Bronchial epithelial cell (primary cell): Measurements from ENCODE around the gene SRC. TPM values are rescaled to one million over a fixed set of nuclear protein-coding genes. Genes with fewer than 3 reads are reported as not detected.

Experiments
- DNase-seq: peaks from one replicate; pipeline ENCODE4 v3.0.0-alpha.2; 2010; ENCODE audit warnings: low read depth
- FAIRE-seq: peaks from 2 replicates; lab custom pipeline; 2011; peaks lifted over from hg19 to GRCh38; lab: Jason Lieb, UNC
- H3K27me3 ChIP-seq: 2 replicates; pipeline ENCODE4 v1.5.1; 2011; ENCODE audit warnings: low read length; ENCODE audit not compliant: control insufficient read depth, insufficient read depth
- H3K36me3 ChIP-seq: 2 replicates; pipeline ENCODE4 v1.5.1; 2011; ENCODE audit warnings: low read length; ENCODE audit not compliant: control insufficient read depth, insufficient read depth
- H3K4me3 ChIP-seq: 2 replicates; pipeline ENCODE4 v1.5.1; 2011; ENCODE audit warnings: mild to moderate bottlenecking, low read depth, low read length, control low read depth
- CTCF ChIP-seq: IDR thresholded peaks from 2 replicates; pipeline ENCODE4 v1.5.1; 2011; ENCODE audit warnings: mild to moderate bottlenecking, moderate library complexity, low read length, control low read depth, inconsistent platforms; ENCODE audit not compliant: insufficient read depth, severe bottlenecking
- total RNA-seq: library from RNA; depleted of rRNA; stranded (reverse); fragments of >200 nt; gene quantifications from 2 replicates; pipeline ENCODE4 v1.2.1, GENCODE V29; 2014

SRC gene
- total RNA-seq, 1 donor from 2014 or later = 16.6 TPM

DNA sequence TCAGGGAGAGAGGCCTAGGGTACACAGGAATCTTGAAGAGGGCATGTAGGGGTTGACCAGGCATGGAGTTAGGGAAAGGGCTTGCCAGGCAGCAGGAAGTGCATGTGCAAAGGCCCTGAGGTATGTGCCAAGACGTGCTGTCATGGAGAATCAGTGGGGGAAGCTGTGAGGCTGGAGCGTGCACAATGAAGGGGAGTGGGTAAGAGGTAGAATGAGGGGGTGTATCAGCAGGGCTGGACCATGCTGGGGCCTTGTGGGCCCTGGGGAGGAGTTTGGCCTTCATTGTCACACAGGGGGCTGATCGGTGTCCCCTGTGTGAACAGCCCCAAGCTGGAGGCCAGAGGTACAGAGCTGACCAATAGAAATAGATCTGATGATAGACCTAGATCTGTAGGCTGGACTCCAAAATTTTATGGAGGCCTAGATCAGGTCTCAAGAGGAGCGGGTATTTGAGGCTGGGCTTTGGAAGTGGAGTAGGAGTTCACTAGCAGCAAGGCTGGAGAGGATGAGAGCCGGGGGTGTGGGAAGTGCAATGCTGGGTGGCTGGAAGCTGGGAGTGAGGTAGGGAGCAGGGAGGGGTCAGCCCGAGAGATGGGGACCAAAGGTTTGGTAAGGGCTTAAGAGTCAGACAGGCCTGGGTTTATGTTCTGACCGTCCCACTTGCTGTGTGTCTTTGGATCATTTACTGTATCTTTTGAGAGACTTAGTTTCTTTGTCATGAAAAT is 3.0 kb downstream of the SRC start:
- Histone ChIP-seq H3K36me3 (peaks cover 10% of the 10 kb centered on the region), H3K27me3 (no peaks in the 10 kb centered on the region), H3K4me3 (no peak overlapping the region)
- no peak for FAIRE-seq
- no peak for DNase-seq
- no peak for TF ChIP-seq CTCF

- DNase-seq (no peak), FAIRE-seq (no peak)
- Histone ChIP-seq H3K36me3 (peaks cover 13% of the 10 kb centered on the region), H3K4me3 (no peak overlapping the region), H3K27me3 (no peaks in the 10 kb centered on the region)
- TF ChIP-seq CTCF = no peak
Measured at GRCh38 chr20:37349517-37350491, 3.9 kb downstream of the SRC start.

DNA sequence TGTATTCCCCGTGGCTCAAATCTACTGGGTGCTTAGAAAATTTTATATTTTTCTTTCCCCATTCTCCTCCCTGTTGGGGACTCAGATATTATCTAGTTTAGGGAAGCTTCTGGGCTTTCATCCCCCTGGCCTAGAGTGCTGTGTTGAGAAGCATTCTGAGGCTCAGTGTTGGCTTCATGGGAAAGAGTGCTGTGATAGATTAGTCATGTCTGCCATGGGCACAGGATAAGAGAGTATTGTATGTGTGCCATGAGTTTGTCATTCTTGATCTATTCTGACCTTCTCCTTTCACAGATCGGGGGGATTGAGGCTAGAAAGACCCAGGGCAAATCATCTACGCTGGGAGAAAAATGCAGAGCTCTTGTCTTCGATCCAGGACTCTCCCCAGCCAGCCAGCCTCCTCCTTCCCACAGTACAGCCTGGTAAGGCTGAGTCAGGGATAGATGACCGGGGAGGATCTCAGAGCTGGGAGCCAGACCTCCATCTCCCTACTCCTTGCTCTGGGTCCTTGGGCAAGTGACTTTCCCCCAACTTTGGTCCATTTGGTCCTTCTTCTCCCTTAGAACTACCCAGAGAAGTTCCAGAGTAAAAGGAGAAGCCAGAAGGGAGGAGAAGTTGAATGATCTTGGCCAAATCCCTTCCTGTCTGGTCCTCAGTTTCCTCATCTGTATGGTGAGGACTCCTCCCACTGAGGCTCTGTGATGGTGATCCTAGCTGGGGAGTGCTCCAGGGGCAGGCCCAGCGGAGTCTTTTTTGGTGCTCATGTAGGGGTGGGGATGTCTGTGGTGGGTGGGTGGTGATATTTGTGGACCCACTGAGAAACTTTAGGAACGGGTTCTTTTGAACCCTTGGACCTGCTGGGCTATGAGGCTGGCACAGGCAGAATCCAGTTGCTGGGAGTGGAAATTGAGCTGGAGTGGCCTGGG is 5.0 kb downstream of the SRC start:
- peaks cover 13% of the 10 kb centered on the region for H3K36me3 ChIP-seq
- TF ChIP-seq CTCF = no peak
- no peak for DNase-seq
- H3K27me3 ChIP-seq = no peaks in the 10 kb centered on the region
- no peak overlapping the region for H3K4me3 ChIP-seq
- no peak for FAIRE-seq

DNA sequence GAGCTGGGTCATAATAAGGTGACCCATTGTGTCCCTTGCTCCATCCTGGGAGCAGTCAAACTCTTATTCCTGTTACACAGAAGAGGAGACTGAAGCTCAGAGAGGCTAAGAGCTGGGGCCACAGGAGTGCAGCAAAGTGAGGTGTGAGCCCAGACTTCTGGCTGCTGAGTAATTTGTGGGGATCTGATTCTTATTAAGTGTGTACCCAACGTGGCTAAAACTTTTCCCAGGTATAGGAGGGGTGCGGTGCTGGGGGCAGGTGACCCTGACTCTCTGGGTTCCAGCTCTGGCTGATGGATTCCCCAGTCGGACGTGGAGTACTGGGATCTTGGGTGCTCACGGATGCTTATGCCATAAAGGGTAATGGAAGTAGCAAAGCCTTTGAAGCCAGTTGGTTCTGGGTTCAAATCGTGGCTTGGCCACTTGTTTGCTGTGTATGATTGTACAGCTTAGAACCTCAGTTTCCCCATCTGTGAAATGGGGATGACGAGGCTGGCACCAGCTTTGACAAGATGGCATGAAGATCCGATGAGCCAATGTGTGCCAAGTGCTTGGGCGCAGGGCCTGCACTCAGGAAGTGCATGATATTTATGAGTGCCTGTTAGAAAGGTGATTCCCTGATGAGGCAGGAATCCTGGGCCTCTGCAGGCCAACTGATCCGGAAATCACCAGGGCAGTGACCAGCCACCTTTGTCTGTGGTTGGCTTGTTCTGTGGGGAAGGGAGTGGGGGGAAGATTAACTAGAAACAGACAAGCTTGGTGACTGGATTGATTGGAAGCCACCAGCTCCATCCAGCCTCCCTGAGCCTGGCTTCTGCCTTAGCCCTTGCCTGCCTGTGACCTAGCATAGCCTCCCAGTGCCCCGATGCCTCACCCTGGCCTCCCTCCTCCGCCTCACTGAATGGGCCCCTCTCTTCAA is 6.0 kb downstream of the SRC start:
- no peak overlapping the region for H3K4me3 ChIP-seq
- FAIRE-seq (no peak), DNase-seq (no peak)
- H3K36me3 ChIP-seq = peaks cover 13% of the 10 kb centered on the region
- H3K27me3 ChIP-seq = no peaks in the 10 kb centered on the region
- TF ChIP-seq CTCF = no peak

DNA sequence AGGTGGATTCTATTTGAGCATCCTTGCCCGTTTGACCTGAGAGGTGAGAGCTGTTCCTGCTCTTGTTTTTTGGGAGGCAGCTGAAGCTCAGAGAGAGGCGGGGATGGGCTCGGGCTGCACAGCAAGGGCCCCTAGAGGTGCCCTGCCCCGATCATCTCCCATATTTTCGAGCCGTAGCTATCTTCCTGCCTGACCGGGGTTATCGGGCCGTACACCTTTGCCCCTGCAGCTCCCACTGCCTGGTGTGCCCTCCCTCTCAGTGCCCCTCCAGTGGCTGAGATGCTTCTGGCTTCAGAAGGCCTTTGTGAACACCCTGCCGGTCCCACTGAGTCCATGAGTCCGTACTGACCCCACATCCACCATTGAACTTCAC is 6.7 kb downstream of the SRC start:
- DNase-seq (no peak), FAIRE-seq (no peak)
- no peak overlapping the region for H3K4me3 ChIP-seq
- peaks cover 16% of the 10 kb centered on the region for H3K36me3 ChIP-seq
- TF ChIP-seq CTCF = no peak
- H3K27me3 ChIP-seq = no peaks in the 10 kb centered on the region
